Ascending aorta (tissue), 2 donors: ENCODE results near the gene MBTD1. TPM values are rescaled to one million over a fixed set of nuclear protein-coding genes. Genes with fewer than 3 reads are reported as not detected.
A peak's percentile ranks its signal among the peaks of the same experiment; 100 is the strongest.

Experiments
- DNase-seq, 2 donors: peaks; one replicate each; pipeline ENCODE4 v3.0.0-alpha.2; 2019; ENCODE audit warnings: low spot score in 2 of 2
- H3K27ac ChIP-seq, 2 donors: fragments of 200-600 bp; sonication (generic); one replicate each; pipeline ENCODE4 v1.5.1; 2016 to 2017; ENCODE audit warnings: mild to moderate bottlenecking in 1 of 2
- H3K27me3 ChIP-seq: fragments of 200-600 bp; sonication (generic); one replicate; pipeline ENCODE4 v1.5.1; 2017
- H3K36me3 ChIP-seq, 2 donors: fragments of 200-600 bp; sonication (generic); one replicate each; pipeline ENCODE4 v1.5.1; 2016
- H3K4me1 ChIP-seq, 2 donors: fragments of 200-600 bp; sonication (generic); one replicate each; pipeline ENCODE4 v1.5.1; 2016 to 2017; ENCODE audit warnings: mild to moderate bottlenecking in 1 of 2
- H3K4me3 ChIP-seq, 2 donors: fragments of 200-600 bp; sonication (generic); one replicate each; pipeline ENCODE4 v1.5.1; 2016 to 2017; ENCODE audit warnings: mild to moderate bottlenecking in 1 of 2
- H3K9me3 ChIP-seq, 2 donors: fragments of 200-600 bp; sonication (generic); one replicate each; pipeline ENCODE4 v1.5.1; 2016
- CTCF ChIP-seq, 3 experiments: fragments of 200-600 bp in 2 of 3; fragments of 450-650 bp in 1 of 3; sonication (generic) in 2 of 3; IDR thresholded peaks; one replicate each; pipeline ENCODE4 v1.5.1; 2016 to 2019; ENCODE audit warnings: antibody characterized with exemption in 3 of 3, mild to moderate bottlenecking in 1 of 3, moderate library complexity in 1 of 3
- intact Hi-C: fragments of 100-400 bp; cut with DNase I; formaldehyde crosslinking; loops from one replicate; pipeline ENCODE4 v1.15.1; 2023
- total RNA-seq: library from RNA; depleted of rRNA; stranded (reverse); fragments of >200 nt; gene quantifications from one replicate; pipeline ENCODE4 v1.1.0, GENCODE V29; 2016

The MBTD1 gene
- total RNA-seq, 1 donor from 2014 or later, result 3.6 TPM

- Histone ChIP-seq H3K4me3 (peak overlapping the region; percentile 52 to 92), H3K27ac (peak overlapping the region; percentile 82 to 86), H3K36me3 (no peaks in the 10 kb centered on the region), H3K4me1 (peaks cover 0 to 13% of the 10 kb centered on the region in 2 donors), H3K9me3 (no peaks in the 10 kb centered on the region), H3K27me3 (no peaks in the 10 kb centered on the region)
- no peak for DNase-seq
- no peak for TF ChIP-seq CTCF (IDR thresholded peaks at IDR 0.05)
- intact Hi-C loops, result loop anchor here (1.0 to 10.0 kb wide), 6 partner anchors 14 to 368 kb away; partner anchors contain the start of genes NME2 and TOB1
Observed at GRCh38 chr17:51152766-51153209, 107.1 kb downstream of the MBTD1 start.

- no peak for DNase-seq
- Histone ChIP-seq H3K27me3 (no peaks in the 10 kb centered on the region), H3K9me3 (no peaks in the 10 kb centered on the region), H3K4me1 (peaks cover 0 to 13% of the 10 kb centered on the region in 2 donors), H3K27ac (no peak overlapping the region), H3K4me3 (no peak overlapping the region), H3K36me3 (no peaks in the 10 kb centered on the region)
- no peak for TF ChIP-seq CTCF (IDR thresholded peaks at IDR 0.05)
- intact Hi-C loops, result loop anchor here (5.0 to 10.0 kb wide), 2 partner anchors 284 to 366 kb away; partner anchors contain the start of gene TOB1
Observed at GRCh38 chr17:51150932-51151331, 108.9 kb downstream of the MBTD1 start.

GRCh38 chr17:51149163-51149562, 110.7 kb downstream of the MBTD1 start:
- DNase-seq, result no peak
- intact Hi-C loops, result no loop called here
- H3K36me3 ChIP-seq, result no peaks in the 10 kb centered on the region

GRCh38 chr17:51147650-51148049, 112.2 kb downstream of the MBTD1 start:
- intact Hi-C loops, result no loop called here
- H3K36me3 ChIP-seq, result no peaks in the 10 kb centered on the region
- no peaks in the 10 kb centered on the region for H3K9me3 ChIP-seq
- no peak overlapping the region for H3K27ac ChIP-seq
- no peak for TF ChIP-seq CTCF (IDR thresholded peaks at IDR 0.05)
- peaks cover 0 to 4% of the 10 kb centered on the region in 2 donors for H3K4me1 ChIP-seq
- no peak overlapping the region for H3K4me3 ChIP-seq
- no peaks in the 10 kb centered on the region for H3K27me3 ChIP-seq
- DNase-seq, result no peak

More at GRCh38 chr17:51149163-51149562, 110.7 kb downstream of the MBTD1 start:
- Histone ChIP-seq H3K4me3 (no peak overlapping the region), H3K27me3 (no peaks in the 10 kb centered on the region), H3K27ac (no peak overlapping the region), H3K9me3 (no peaks in the 10 kb centered on the region), H3K4me1 (peaks cover 0 to 7% of the 10 kb centered on the region in 2 donors)
- no peak for TF ChIP-seq CTCF (IDR thresholded peaks at IDR 0.05)

- H3K36me3 ChIP-seq, result no peaks in the 10 kb centered on the region
- intact Hi-C loops, result no loop called here
- no peaks in the 10 kb centered on the region for H3K9me3 ChIP-seq
- no peaks in the 10 kb centered on the region for H3K27me3 ChIP-seq
- no peak overlapping the region for H3K4me3 ChIP-seq
- H3K4me1 ChIP-seq, result no peaks in the 10 kb centered on the region
- no peak for DNase-seq
- no peak for TF ChIP-seq CTCF (IDR thresholded peaks at IDR 0.05)
- H3K27ac ChIP-seq, result no peak overlapping the region
Observed at GRCh38 chr17:51144266-51145022, 115.4 kb downstream of the MBTD1 start.
